Anterior cingulate cortex (tissue), 58 donors: ENCODE data around the gene SMARCD2.
"Not testable (repeated sequence)": the region's sequence is repeated elsewhere in the genome, so short reads cannot be mapped to it uniquely, and the experiment has no call there.

Source experiments
- DNase-seq, 58 donors: peaks; one replicate each; lab custom pipeline; 2025; lab: John Stamatoyannopoulos, UW

The SMARCD2 gene

GRCh38 chr17:63817736-63818385 is 24.6 kb downstream of the SMARCD2 start:
- DNase-seq, result no peak

GRCh38 chr17:63816669-63817068 is 25.8 kb downstream of the SMARCD2 start:
- no peak for DNase-seq

GRCh38 chr17:63816123-63816522 is 26.4 kb downstream of the SMARCD2 start:
- DNase-seq, result no peak

- DNase-seq, result no peak
These were observed 32.5 kb downstream of the SMARCD2 start for GRCh38 chr17:63809970-63810369.

GRCh38 chr17:63805591-63805990 is 36.9 kb downstream of the SMARCD2 start:
- DNase-seq, result no peak

- DNase-seq, result no peak
These were observed 38.2 kb downstream of the SMARCD2 start for GRCh38 chr17:63804328-63804727.

- no peak for DNase-seq
These were observed 41.7 kb downstream of the SMARCD2 start for GRCh38 chr17:63800783-63801182.

- no peak for DNase-seq
These were observed 43.8 kb downstream of the SMARCD2 start for GRCh38 chr17:63798572-63799106.

GRCh38 chr17:63796375-63796774 is 46.1 kb downstream of the SMARCD2 start:
- not testable (repeated sequence) for DNase-seq

GRCh38 chr17:63792055-63792729 is 50.3 kb downstream of the SMARCD2 start:
- DNase-seq, result no peak

- DNase-seq, result no peak
These were observed 52.4 kb downstream of the SMARCD2 start for GRCh38 chr17:63790057-63790456.

GRCh38 chr17:63786971-63787711 is 55.3 kb downstream of the SMARCD2 start:
- DNase-seq, result no peak

- no peak for DNase-seq
These were observed 56.4 kb downstream of the SMARCD2 start for GRCh38 chr17:63786117-63786516.

- no peak for DNase-seq
These were observed 56.9 kb downstream of the SMARCD2 start for GRCh38 chr17:63785556-63785955.

- DNase-seq, result no peak
These were observed 59.0 kb downstream of the SMARCD2 start for GRCh38 chr17:63783522-63783921.
